Erythroblast (primary cell): ENCODE data around the gene PLEKHG5.

Source experiments
- GATA1 ChIP-seq: IDR thresholded peaks from 2 replicates; pipeline ENCODE4 v1.6.1; 2011; ENCODE audit warnings: low read depth, mild to moderate bottlenecking, control low read depth, low read length, moderate library complexity
- POLR2A ChIP-seq: IDR thresholded peaks from 2 replicates; pipeline ENCODE4 v1.6.1; 2011; ENCODE audit warnings: mild to moderate bottlenecking, low read length

DNA sequence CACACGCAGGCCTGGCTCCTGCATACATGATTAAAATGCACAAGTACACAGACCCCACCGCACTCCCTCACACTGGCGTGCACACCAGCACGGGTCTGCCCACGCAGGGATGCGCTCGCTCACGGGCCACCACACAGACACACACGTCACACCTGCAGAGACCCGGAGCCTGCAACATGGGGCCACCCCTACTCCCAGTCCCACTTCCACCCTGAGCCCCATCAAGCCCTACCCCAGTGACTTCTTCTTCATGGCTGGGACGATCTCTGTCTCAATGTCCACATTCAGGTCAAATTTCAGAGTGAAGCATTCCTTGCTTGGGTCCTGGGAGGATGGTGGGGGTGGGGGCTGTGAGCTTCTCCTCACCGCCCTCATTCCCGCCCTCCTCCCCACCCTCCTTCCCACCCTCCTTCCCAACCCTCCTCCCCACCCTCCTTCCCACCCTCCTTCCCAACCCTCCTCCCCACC lies 16.6 kb downstream of the PLEKHG5 start:
- TF ChIP-seq POLR2A (no peak), GATA1 (no peak)
